Endodermal cell (in vitro differentiated cells): ENCODE results near the gene CD8A. TPM values are rescaled to one million over a fixed set of nuclear protein-coding genes. Genes with fewer than 3 reads are reported as not detected.
"Not testable (repeated sequence)": the region's sequence is repeated elsewhere in the genome, so short reads cannot be mapped to it uniquely, and the experiment has no call there.

ENCODE experiments used
- DNase-seq: peaks from one replicate; pipeline ENCODE4 v3.0.0-alpha.2; 2017
- H3K27ac ChIP-seq: 2 replicates; pipeline ENCODE4 v1.5.1; 2013; ENCODE audit warnings: mild to moderate bottlenecking, low read depth, low read length, moderate library complexity
- H3K27me3 ChIP-seq: 2 replicates; pipeline ENCODE4 v1.6.1; 2013; ENCODE audit warnings: mild to moderate bottlenecking, low read length, moderate library complexity; ENCODE audit not compliant: insufficient read depth, control insufficient read depth, poor library complexity, severe bottlenecking
- H3K36me3 ChIP-seq: 2 replicates; pipeline ENCODE4 v1.7.0; 2013; ENCODE audit warnings: mild to moderate bottlenecking, low read length, moderate library complexity; ENCODE audit not compliant: control insufficient read depth, insufficient read depth
- H3K4me1 ChIP-seq: one replicate; pipeline ENCODE4 v1.7.0; 2013; ENCODE audit warnings: low read length; ENCODE audit not compliant: control insufficient read depth, insufficient read depth
- H3K4me3 ChIP-seq: 2 replicates; pipeline ENCODE4 v1.5.1; 2013; ENCODE audit warnings: mild to moderate bottlenecking, low read length, moderate library complexity
- H3K9ac ChIP-seq: 2 replicates; pipeline ENCODE4 v1.6.1; 2013; ENCODE audit warnings: mild to moderate bottlenecking, low read length, moderate library complexity; ENCODE audit not compliant: poor library complexity, severe bottlenecking; ENCODE audit errors: extremely low read depth
- H3K9me3 ChIP-seq: 2 replicates; pipeline ENCODE4 v1.6.1; 2013; ENCODE audit warnings: mild to moderate bottlenecking, low read length, moderate library complexity; ENCODE audit not compliant: control insufficient read depth
- H3K27ac Mint-ChIP-seq: 2 replicates; pipeline ENCODE4 v1.8.0; 2020; ENCODE audit warnings: mixed read lengths
- H3K27me3 Mint-ChIP-seq: 2 replicates; pipeline ENCODE4 v1.8.0; 2021; ENCODE audit warnings: mild to moderate bottlenecking, mixed read lengths; ENCODE audit not compliant: insufficient read depth
- H3K36me3 Mint-ChIP-seq: 2 replicates; pipeline ENCODE4 v1.8.0; 2020; ENCODE audit warnings: low read depth, mixed read lengths
- H3K4me1 Mint-ChIP-seq: 2 replicates; pipeline ENCODE4 v1.8.0; 2020; ENCODE audit warnings: mixed read lengths
- H3K4me3 Mint-ChIP-seq: 2 replicates; pipeline ENCODE4 v1.8.0; 2020; ENCODE audit warnings: mild to moderate bottlenecking, moderate library complexity, mixed read lengths
- H3K9me3 Mint-ChIP-seq: 2 replicates; pipeline ENCODE4 v1.8.0; 2020; ENCODE audit warnings: mild to moderate bottlenecking, mixed read lengths
- WGBS, 2 experiments: methylation state at CpG; one replicate each; pipeline versions ENCODE4 v1.1.5 to v1.1.7; 2013; ENCODE audit warnings: missing lambda C conversion rate in 2 of 2, mixed read lengths in 1 of 2; ENCODE audit not compliant: insufficient coverage in 1 of 2, insufficient read length in 1 of 2; 5-methylcytosine and 5-hydroxymethylcytosine counted together
- total RNA-seq, 2 donors: library from RNA; stranded (reverse); fragmentation: NEBNext Ultra II Directional in 1 of 2; extraction: Animal tissue kit (Norgen Biotek cat#: 25700) in 1 of 2; gene quantifications; 2 replicates in 1 of 2; 3 replicates in 1 of 2; pipeline ENCODE4 v1.2.1, GENCODE V29; 2021
- TF ChIP-seq, protein P1 (sequence below): fragments of 200-600 bp; sonication (generic); conservative IDR thresholded peaks from 2 replicates; pipeline ENCODE4 v1.5.0; 2021; ENCODE audit warnings: antibody characterized with exemption, mild to moderate bottlenecking

Gene CD8A
- total RNA-seq, 2 donors from 2014 or later: 0.18 TPM; not detected in 1

- not testable (repeated sequence) for H3K4me3 ChIP-seq, H3K4me1 ChIP-seq, H3K9me3 Mint-ChIP-seq, DNase-seq, H3K27me3 ChIP-seq, H3K36me3 ChIP-seq, H3K9ac ChIP-seq, H3K27ac ChIP-seq, H3K36me3 Mint-ChIP-seq, H3K27ac Mint-ChIP-seq, H3K9me3 ChIP-seq, H3K27me3 Mint-ChIP-seq, H3K4me1 Mint-ChIP-seq, H3K4me3 Mint-ChIP-seq
- 65% methylated on average over 4 of the region's 4 CpGs; no CpG with 5 or more reads in 1 of the 2 experiments for WGBS, 2 experiments
These were observed 44.8 kb upstream of the CD8A start for GRCh38 chr2:86835548-86835889.

GRCh38 chr2:86833315-86833714 lies 42.6 kb upstream of the CD8A start:
- no peaks in the 10 kb centered on the region for H3K27me3 Mint-ChIP-seq
- WGBS, 2 experiments: 100% methylated on average over 1 to 2 of the region's 10 CpGs
- TF ChIP-seq, protein P1, sequence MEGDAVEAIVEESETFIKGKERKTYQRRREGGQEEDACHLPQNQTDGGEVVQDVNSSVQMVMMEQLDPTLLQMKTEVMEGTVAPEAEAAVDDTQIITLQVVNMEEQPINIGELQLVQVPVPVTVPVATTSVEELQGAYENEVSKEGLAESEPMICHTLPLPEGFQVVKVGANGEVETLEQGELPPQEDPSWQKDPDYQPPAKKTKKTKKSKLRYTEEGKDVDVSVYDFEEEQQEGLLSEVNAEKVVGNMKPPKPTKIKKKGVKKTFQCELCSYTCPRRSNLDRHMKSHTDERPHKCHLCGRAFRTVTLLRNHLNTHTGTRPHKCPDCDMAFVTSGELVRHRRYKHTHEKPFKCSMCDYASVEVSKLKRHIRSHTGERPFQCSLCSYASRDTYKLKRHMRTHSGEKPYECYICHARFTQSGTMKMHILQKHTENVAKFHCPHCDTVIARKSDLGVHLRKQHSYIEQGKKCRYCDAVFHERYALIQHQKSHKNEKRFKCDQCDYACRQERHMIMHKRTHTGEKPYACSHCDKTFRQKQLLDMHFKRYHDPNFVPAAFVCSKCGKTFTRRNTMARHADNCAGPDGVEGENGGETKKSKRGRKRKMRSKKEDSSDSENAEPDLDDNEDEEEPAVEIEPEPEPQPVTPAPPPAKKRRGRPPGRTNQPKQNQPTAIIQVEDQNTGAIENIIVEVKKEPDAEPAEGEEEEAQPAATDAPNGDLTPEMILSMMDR: no peak
- Histone ChIP-seq H3K9ac (no peak overlapping the region), H3K4me1 (no peaks in the 10 kb centered on the region), H3K4me3 (no peak overlapping the region), H3K36me3 (no peaks in the 10 kb centered on the region), H3K27me3 (no peaks in the 10 kb centered on the region), H3K27ac (no peak overlapping the region), H3K9me3 (no peaks in the 10 kb centered on the region)
- no peaks in the 10 kb centered on the region for H3K36me3 Mint-ChIP-seq
- DNase-seq: no peak
- H3K27ac Mint-ChIP-seq: no peak overlapping the region
- H3K4me1 Mint-ChIP-seq: peaks cover 1% of the 10 kb centered on the region
- no peaks in the 10 kb centered on the region for H3K9me3 Mint-ChIP-seq
- H3K4me3 Mint-ChIP-seq: no peak overlapping the region

GRCh38 chr2:86832334-86833096 lies 41.8 kb upstream of the CD8A start:
- Histone ChIP-seq H3K9ac (no peak overlapping the region), H3K27me3 (no peaks in the 10 kb centered on the region), H3K9me3 (no peaks in the 10 kb centered on the region), H3K4me3 (no peak overlapping the region), H3K27ac (no peak overlapping the region), H3K36me3 (no peaks in the 10 kb centered on the region), H3K4me1 (no peaks in the 10 kb centered on the region)
- WGBS, 2 experiments: 73 to 80% methylated on average over 6 to 7 of the region's 7 CpGs
- Mint-ChIP-seq H3K36me3 (no peaks in the 10 kb centered on the region), H3K27me3 (no peaks in the 10 kb centered on the region), H3K9me3 (no peaks in the 10 kb centered on the region), H3K4me1 (peaks cover 7% of the 10 kb centered on the region), H3K4me3 (no peak overlapping the region), H3K27ac (no peak overlapping the region)
- DNase-seq: no peak
- TF ChIP-seq, protein P1: no peak

GRCh38 chr2:86831537-86831936 lies 40.8 kb upstream of the CD8A start:
- Mint-ChIP-seq H3K4me1 (peaks cover 7% of the 10 kb centered on the region), H3K36me3 (no peaks in the 10 kb centered on the region), H3K4me3 (no peak overlapping the region), H3K27ac (no peak overlapping the region), H3K9me3 (no peaks in the 10 kb centered on the region), H3K27me3 (no peaks in the 10 kb centered on the region)
- Histone ChIP-seq H3K4me1 (no peaks in the 10 kb centered on the region), H3K9me3 (no peaks in the 10 kb centered on the region), H3K27ac (no peak overlapping the region), H3K9ac (no peak overlapping the region), H3K36me3 (no peaks in the 10 kb centered on the region), H3K4me3 (no peak overlapping the region), H3K27me3 (no peaks in the 10 kb centered on the region)
- TF ChIP-seq, protein P1: no peak
- WGBS, 2 experiments: 70% methylated on average over 2 of the region's 2 CpGs; no CpG with 5 or more reads in 1 of the 2 experiments
- no peak for DNase-seq
